Neural progenitor cell (in vitro differentiated cells): Measurements from ENCODE around the gene TBXT. TPM values are rescaled to one million over a fixed set of nuclear protein-coding genes. Genes with fewer than 3 reads are reported as not detected.
A peak's percentile ranks its signal among the peaks of the same experiment; 100 is the strongest.

Experiments used
- DNase-seq: peaks from one replicate; pipeline ENCODE4 v3.0.0-alpha.2; 2016; ENCODE audit warnings: low spot score
- H2AFZ ChIP-seq: fragments of 200-600 bp; sonication (generic); replicated peaks from 2 replicates; pipeline ENCODE4 v1.6.1; 2016; ENCODE audit warnings: antibody characterized with exemption
- H3F3A ChIP-seq: fragments of 200-600 bp; sonication (generic); 2 replicates; pipeline ENCODE4 v1.6.1; 2016; ENCODE audit warnings: antibody characterized with exemption, low read depth
- H3K27ac ChIP-seq: fragments of 200-600 bp; sonication (generic); 2 replicates; pipeline ENCODE4 v1.5.1; 2016; ENCODE audit warnings: mild to moderate bottlenecking
- H3K27me3 ChIP-seq: fragments of 200-600 bp; sonication (generic); 2 replicates; pipeline ENCODE4 v1.6.1; 2016; ENCODE audit warnings: mild to moderate bottlenecking, moderate library complexity
- H3K36me3 ChIP-seq: fragments of 200-600 bp; sonication (generic); 2 replicates; pipeline ENCODE4 v1.5.1; 2016
- H3K4me1 ChIP-seq: fragments of 200-600 bp; sonication (generic); 2 replicates; pipeline ENCODE4 v1.6.1; 2016; ENCODE audit warnings: mixed run types
- H3K4me2 ChIP-seq: fragments of 200-600 bp; sonication (generic); 2 replicates; pipeline ENCODE4 v1.6.1; 2016
- H3K4me3 ChIP-seq: fragments of 200-600 bp; sonication (generic); 2 replicates; pipeline ENCODE4 v1.5.1; 2016
- H3K79me2 ChIP-seq: fragments of 200-600 bp; sonication (generic); 2 replicates; pipeline ENCODE4 v1.6.1; 2016; ENCODE audit warnings: low read depth
- H3K9ac ChIP-seq: fragments of 200-600 bp; sonication (generic); 2 replicates; pipeline ENCODE4 v1.6.1; 2016
- H3K9me3 ChIP-seq: fragments of 200-600 bp; sonication (generic); 2 replicates; pipeline ENCODE4 v1.5.1; 2016; ENCODE audit warnings: low read depth
- H4K20me1 ChIP-seq: fragments of 200-600 bp; sonication (generic); 2 replicates; pipeline ENCODE4 v1.6.1; 2016; ENCODE audit warnings: low read depth
- H3K27ac Mint-ChIP-seq: 3 replicates; pipeline ENCODE4 v1.8.0; 2021; ENCODE audit warnings: mixed read lengths
- H3K27me3 Mint-ChIP-seq: 2 replicates; pipeline ENCODE4 v1.8.0; 2022; ENCODE audit warnings: low read depth, mild to moderate bottlenecking, inconsistent platforms, moderate library complexity, mixed read lengths; ENCODE audit not compliant: insufficient read depth
- H3K36me3 Mint-ChIP-seq: 3 replicates; pipeline ENCODE4 v1.8.0; 2021; ENCODE audit warnings: mixed read lengths
- H3K4me1 Mint-ChIP-seq: 3 replicates; pipeline ENCODE4 v1.8.0; 2021; ENCODE audit warnings: mixed read lengths
- H3K4me3 Mint-ChIP-seq: 3 replicates; pipeline ENCODE4 v1.8.0; 2021; ENCODE audit warnings: mild to moderate bottlenecking, moderate library complexity, mixed read lengths
- H3K9me3 Mint-ChIP-seq: 3 replicates; pipeline ENCODE4 v1.8.0; 2020; ENCODE audit warnings: mixed read lengths
- EZH2 ChIP-seq: fragments of 200-600 bp; sonication (generic); IDR thresholded peaks from 2 replicates; pipeline ENCODE4 v1.6.1; 2017; ENCODE audit warnings: antibody characterized with exemption, mild to moderate bottlenecking, moderate library complexity
- EZH2phosphoT487 ChIP-seq: fragments of 200-600 bp; sonication (generic); IDR thresholded peaks from 2 replicates; pipeline ENCODE4 v1.6.1; 2017; ENCODE audit warnings: antibody characterized with exemption
- total RNA-seq: library from RNA; depleted of rRNA; stranded (reverse); fragments of >200 nt; gene quantifications from 2 replicates; pipeline ENCODE4 v1.2.3, GENCODE V29; 2015; ENCODE audit warnings: low replicate concordance
- TF ChIP-seq, protein P1 (sequence below): fragments of 200-600 bp; sonication (generic); IDR thresholded peaks from 2 replicates; pipeline ENCODE4 v1.5.1; 2017; ENCODE audit warnings: antibody characterized with exemption, mild to moderate bottlenecking

TBXT gene
- total RNA-seq, 1 donor from 2014 or later: not detected

DNA sequence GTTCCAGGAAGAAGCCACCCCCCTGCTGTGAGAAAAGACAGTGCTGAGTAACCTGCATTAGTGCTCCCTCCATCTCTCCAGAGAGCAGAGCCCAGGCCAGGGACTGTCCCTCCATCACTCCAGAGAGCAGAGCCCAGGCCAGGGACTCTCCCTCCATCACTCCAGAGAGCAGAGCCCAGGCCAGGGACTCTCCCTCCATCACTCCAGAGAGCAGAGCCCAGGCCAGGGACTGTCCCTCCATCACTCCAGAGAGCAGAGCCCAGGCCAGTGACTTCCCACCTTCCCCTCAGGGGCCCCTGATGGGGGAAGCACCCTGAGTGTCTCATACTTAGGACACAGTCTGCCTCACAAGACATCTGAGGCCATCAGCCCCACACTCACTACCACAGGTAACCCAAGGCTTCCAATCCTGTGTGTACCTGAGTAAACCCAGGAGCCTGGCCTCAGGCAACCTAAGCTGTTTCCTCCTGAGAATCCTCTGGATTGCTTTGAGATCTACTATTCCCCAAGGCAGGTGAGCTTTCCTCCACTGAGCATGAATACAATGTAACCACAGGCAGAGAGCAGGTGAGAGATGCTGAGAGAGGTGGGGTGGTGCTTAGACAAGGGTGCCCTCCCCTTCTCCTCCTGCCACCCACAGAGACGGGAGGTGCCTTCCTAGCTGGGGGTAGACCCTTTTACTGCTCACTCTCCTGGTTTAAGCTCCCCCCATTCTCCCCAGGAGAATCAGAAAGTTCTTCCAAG, 4.9 kb downstream of the TBXT start:
- Histone ChIP-seq H3K36me3 (no peaks in the 10 kb centered on the region), H3K27me3 (peaks cover 58% of the 10 kb centered on the region), H2AFZ (no peak overlapping the region), H3F3A (no peaks in the 10 kb centered on the region), H3K79me2 (no peaks in the 10 kb centered on the region), H3K27ac (no peak overlapping the region), H3K4me2 (no peak overlapping the region), H3K4me1 (peaks cover 10% of the 10 kb centered on the region), H3K9ac (no peak overlapping the region), H3K4me3 (no peak overlapping the region), H4K20me1 (peaks cover 26% of the 10 kb centered on the region), H3K9me3 (no peaks in the 10 kb centered on the region)
- Mint-ChIP-seq H3K27me3 (peaks cover 48% of the 10 kb centered on the region), H3K4me1 (peaks cover 3% of the 10 kb centered on the region), H3K36me3 (no peaks in the 10 kb centered on the region), H3K27ac (no peak overlapping the region), H3K9me3 (peaks cover 9% of the 10 kb centered on the region), H3K4me3 (no peak overlapping the region)
- no peak for DNase-seq
- TF ChIP-seq, protein P1, sequence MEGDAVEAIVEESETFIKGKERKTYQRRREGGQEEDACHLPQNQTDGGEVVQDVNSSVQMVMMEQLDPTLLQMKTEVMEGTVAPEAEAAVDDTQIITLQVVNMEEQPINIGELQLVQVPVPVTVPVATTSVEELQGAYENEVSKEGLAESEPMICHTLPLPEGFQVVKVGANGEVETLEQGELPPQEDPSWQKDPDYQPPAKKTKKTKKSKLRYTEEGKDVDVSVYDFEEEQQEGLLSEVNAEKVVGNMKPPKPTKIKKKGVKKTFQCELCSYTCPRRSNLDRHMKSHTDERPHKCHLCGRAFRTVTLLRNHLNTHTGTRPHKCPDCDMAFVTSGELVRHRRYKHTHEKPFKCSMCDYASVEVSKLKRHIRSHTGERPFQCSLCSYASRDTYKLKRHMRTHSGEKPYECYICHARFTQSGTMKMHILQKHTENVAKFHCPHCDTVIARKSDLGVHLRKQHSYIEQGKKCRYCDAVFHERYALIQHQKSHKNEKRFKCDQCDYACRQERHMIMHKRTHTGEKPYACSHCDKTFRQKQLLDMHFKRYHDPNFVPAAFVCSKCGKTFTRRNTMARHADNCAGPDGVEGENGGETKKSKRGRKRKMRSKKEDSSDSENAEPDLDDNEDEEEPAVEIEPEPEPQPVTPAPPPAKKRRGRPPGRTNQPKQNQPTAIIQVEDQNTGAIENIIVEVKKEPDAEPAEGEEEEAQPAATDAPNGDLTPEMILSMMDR: no peak
- TF ChIP-seq EZH2: no peak
- no peak for TF ChIP-seq EZH2phosphoT487

DNA sequence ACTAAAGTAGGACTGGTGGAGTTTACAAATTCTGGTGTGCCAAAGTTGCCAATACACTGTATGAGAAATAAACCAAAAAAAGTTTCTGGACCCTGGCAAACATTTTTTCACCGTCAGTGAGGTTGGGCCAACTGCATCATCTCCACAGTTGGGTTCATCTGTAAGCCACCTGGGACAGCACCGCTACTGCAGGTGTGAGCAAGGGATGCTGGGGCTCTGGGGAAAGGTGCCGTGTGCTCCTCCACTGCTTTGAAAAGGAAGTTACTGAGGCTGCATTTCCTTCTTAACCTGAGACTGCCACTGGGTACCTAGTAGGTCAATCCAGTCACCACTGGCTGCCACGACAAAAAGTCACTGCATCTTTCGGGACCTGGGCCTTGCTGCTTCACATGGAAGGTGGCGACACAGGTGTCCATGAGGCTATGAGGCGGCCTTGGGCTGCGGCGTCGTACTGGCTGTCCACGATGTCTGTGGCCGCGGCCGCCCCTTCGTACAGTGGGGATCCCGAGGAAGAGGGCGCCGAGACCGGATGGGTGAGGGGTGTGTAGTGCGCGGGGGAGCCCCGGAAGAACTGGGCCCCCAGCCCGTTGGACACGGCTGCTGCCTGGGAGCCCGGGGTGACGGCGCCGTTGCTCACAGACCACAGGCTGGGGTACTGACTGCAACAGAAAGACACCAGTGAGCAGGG, 9.6 kb downstream of the TBXT start:
- Mint-ChIP-seq H3K36me3 (no peaks in the 10 kb centered on the region), H3K27me3 (peaks cover 10% of the 10 kb centered on the region), H3K9me3 (no peaks in the 10 kb centered on the region), H3K4me3 (no peak overlapping the region), H3K27ac (no peak overlapping the region), H3K4me1 (no peaks in the 10 kb centered on the region)
- Histone ChIP-seq H3K4me3 (no peak overlapping the region), H3K27ac (no peak overlapping the region), H3K79me2 (no peaks in the 10 kb centered on the region), H3K9me3 (no peaks in the 10 kb centered on the region), H3K4me2 (no peak overlapping the region), H3F3A (no peaks in the 10 kb centered on the region), H4K20me1 (no peaks in the 10 kb centered on the region), H2AFZ (no peak overlapping the region), H3K36me3 (no peaks in the 10 kb centered on the region), H3K27me3 (peaks cover 11% of the 10 kb centered on the region), H3K4me1 (no peaks in the 10 kb centered on the region), H3K9ac (no peak overlapping the region)
- no peak for TF ChIP-seq EZH2
- TF ChIP-seq, protein P1: no peak
- no peak for TF ChIP-seq EZH2phosphoT487
- no peak for DNase-seq

DNA sequence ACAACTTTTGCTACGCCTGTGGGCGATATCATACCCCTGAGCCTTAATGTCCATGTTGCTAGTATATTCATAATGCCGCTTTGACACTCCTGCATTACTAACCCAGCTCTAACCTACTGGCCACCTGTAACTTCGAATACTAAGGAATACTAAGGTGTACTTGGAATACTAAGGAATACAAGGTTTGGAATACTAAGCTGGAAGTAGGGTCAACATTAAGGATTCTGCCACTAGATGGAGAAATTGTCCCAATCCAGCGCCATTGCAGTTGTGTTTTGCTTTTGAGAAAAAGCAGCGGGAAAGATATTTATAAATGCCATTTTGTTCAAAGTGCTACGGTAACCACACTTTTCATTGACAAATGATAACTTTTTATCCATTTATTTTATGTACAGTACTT, 10.7 kb downstream of the TBXT start:
- Histone ChIP-seq H4K20me1 (no peaks in the 10 kb centered on the region), H3K4me3 (no peak overlapping the region), H2AFZ (no peak overlapping the region), H3K36me3 (no peaks in the 10 kb centered on the region), H3F3A (no peaks in the 10 kb centered on the region), H3K27me3 (peaks cover under 1% of the 10 kb centered on the region), H3K4me1 (no peaks in the 10 kb centered on the region), H3K9me3 (no peaks in the 10 kb centered on the region), H3K27ac (no peak overlapping the region), H3K9ac (no peak overlapping the region), H3K4me2 (no peak overlapping the region), H3K79me2 (no peaks in the 10 kb centered on the region)
- peak; percentile 44 for DNase-seq
- Mint-ChIP-seq H3K4me3 (no peak overlapping the region), H3K36me3 (no peaks in the 10 kb centered on the region), H3K27ac (no peak overlapping the region), H3K9me3 (no peaks in the 10 kb centered on the region), H3K27me3 (peaks cover 3% of the 10 kb centered on the region), H3K4me1 (no peaks in the 10 kb centered on the region)
- no peak for TF ChIP-seq EZH2
- TF ChIP-seq, protein P1: peak; percentile 66
- no peak for TF ChIP-seq EZH2phosphoT487
